Activated CD4-positive, alpha-beta T cell treated with anti-CD3 and anti-CD28 coated beads, Interleukin-2, amount 10 ng/mL, durations not matched to agents 24 days and 14 days (primary cell): ENCODE measurements around the gene SEC61B. TPM values are rescaled to one million over a fixed set of nuclear protein-coding genes. Genes with fewer than 3 reads are reported as not detected.
"Not testable (repeated sequence)": the region's sequence is repeated elsewhere in the genome, so short reads cannot be mapped to it uniquely, and the experiment has no call there.

Experiments
- DNase-seq: peaks from one replicate; pipeline ENCODE4 v3.0.0; 2022
- H3K27ac Mint-ChIP-seq: one replicate; pipeline ENCODE4 v1.8.0; 2022; ENCODE audit warnings: mild to moderate bottlenecking, mixed read lengths
- H3K27me3 Mint-ChIP-seq: one replicate; pipeline ENCODE4 v1.8.0; 2022; ENCODE audit warnings: mixed read lengths
- H3K36me3 Mint-ChIP-seq: one replicate; pipeline ENCODE4 v1.8.0; 2022; ENCODE audit warnings: low read depth, mild to moderate bottlenecking, mixed read lengths
- H3K4me1 Mint-ChIP-seq: one replicate; pipeline ENCODE4 v1.8.0; 2021; ENCODE audit warnings: mixed read lengths
- H3K4me3 Mint-ChIP-seq: one replicate; pipeline ENCODE4 v1.8.0; 2022; ENCODE audit warnings: mild to moderate bottlenecking, moderate library complexity, mixed read lengths
- H3K9me3 Mint-ChIP-seq: one replicate; pipeline ENCODE4 v1.8.0; 2021; ENCODE audit warnings: mixed read lengths
- intact Hi-C: fragments of 100-400 bp; cut with micrococcal nuclease; formaldehyde crosslinking; loops from one replicate; pipeline ENCODE4 v1.15.1; 2023
- total RNA-seq: library from RNA; stranded (reverse); gene quantifications from 2 replicates; pipeline ENCODE4 v1.2.3, GENCODE V29; 2022

SEC61B gene
- total RNA-seq, 1 donor from 2014 or later: 170 TPM

DNA sequence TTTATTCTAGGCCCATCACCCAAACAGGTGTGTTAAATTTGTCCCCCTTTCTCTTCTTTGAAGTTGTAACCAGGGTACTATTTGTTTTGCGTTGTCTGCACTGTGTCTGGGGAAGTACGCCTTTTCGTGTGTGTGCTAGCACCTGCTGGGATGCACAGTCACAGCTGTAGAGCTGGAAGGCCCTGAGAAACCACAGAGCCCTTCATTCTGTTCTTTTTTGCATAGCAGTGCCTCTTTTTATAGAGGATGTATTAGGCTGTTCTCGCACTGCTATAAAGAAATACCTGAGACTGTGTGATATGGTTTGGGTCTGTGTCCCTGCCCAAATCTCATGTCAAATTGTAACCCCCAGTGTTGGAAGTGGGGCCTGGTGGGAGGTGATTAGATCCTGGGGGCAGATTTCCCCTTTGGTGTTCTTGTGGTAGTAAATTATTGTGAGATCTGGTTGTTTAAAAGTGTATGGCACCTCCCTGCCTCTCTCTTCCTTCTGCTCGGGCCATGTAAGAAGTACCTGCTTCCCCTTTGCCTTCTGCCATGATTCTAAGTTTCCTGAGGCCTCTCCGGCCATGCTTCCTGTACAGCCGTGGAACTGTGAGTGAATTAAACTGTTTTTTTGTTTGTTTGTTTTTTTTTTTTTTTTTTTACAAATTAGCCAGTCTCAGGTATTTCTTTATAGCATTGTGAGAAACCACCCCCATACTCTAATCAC is 14.0 kb downstream of the SEC61B start:
- Mint-ChIP-seq H3K27me3 (no peaks in the 10 kb centered on the region), H3K27ac (peak overlapping the region; percentile 75), H3K4me1 (peaks cover 23% of the 10 kb centered on the region), H3K4me3 (peak overlapping the region; percentile 13), H3K9me3 (no peaks in the 10 kb centered on the region), H3K36me3 (peaks cover 42% of the 10 kb centered on the region)
- peak; percentile 72 for DNase-seq
- intact Hi-C loops: loop anchor here (1.0 kb wide), 2 partner anchors 13 to 17 kb away; no protein-coding TSS in a partner anchor

DNA sequence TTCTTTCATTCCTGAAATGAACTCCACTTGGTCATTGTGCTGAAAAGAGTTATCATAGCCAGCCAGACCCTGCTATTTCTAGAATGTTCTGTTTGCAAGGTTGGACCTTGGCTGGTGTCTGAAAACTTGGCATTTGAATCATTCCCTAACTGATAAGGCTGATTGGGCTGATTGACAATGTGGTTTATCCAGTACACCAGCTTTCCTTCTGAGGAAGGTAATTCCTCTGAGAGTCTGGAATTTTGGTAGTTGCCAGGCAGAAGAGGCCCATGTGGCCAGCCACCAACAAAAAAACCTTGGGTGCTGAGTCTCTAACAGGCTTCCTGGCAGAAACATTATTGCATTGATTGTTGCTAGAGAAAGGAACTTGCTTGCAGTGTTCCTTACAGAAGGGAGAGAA is 15.3 kb downstream of the SEC61B start:
- Mint-ChIP-seq H3K36me3 (peaks cover 36% of the 10 kb centered on the region), H3K4me1 (peaks cover 20% of the 10 kb centered on the region), H3K27ac (no peak overlapping the region), H3K9me3 (no peaks in the 10 kb centered on the region), H3K4me3 (no peak overlapping the region), H3K27me3 (no peaks in the 10 kb centered on the region)
- intact Hi-C loops: no loop called here
- no peak for DNase-seq

DNA sequence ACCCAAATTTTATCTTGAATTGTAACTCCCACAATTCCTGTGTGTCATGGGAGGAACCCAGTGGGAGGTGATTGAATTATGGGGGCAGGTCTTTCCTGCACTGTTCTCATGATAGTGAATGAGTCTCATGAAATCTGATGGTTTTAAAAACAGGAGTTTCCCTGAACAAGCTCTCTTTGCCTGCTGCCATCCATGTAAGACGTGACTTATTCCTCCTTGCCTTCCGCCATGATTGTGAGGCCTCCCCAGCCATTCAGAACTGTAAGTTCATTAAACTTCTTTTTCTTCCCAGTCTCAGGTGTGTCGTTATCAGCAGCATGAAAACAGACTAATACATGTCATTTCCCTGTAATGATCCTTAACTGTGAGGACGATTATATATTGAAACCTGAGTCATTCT is 15.8 kb downstream of the SEC61B start:
- Mint-ChIP-seq H3K36me3 (peaks cover 39% of the 10 kb centered on the region), H3K4me1 (peaks cover 20% of the 10 kb centered on the region)
- intact Hi-C loops, H3K27me3 Mint-ChIP-seq, H3K9me3 Mint-ChIP-seq, DNase-seq, H3K27ac Mint-ChIP-seq, H3K4me3 Mint-ChIP-seq: not testable (repeated sequence)

DNA sequence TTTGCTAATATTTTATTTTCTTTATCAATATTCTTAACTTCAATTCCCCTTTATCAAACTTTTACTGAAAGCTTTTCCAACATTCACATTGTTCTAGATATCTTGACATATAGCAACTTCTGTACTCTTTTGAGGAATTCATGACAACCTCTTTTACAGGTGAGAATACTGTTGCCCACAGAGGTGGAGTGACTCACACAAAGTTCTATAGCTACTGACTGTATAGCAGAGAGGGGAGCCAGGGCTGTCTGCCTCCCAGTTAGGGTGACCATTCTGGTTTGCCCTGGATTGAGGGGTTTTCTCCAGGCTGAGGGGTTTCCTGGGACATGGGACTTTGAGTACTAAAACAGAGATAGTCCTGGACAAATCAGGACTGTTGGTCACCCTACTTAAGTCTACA is 16.2 kb downstream of the SEC61B start:
- peaks cover 36% of the 10 kb centered on the region for H3K36me3 Mint-ChIP-seq
- no peak overlapping the region for H3K27ac Mint-ChIP-seq
- intact Hi-C loops: no loop called here
- H3K4me1 Mint-ChIP-seq: peaks cover 20% of the 10 kb centered on the region
- no peaks in the 10 kb centered on the region for H3K27me3 Mint-ChIP-seq
- H3K9me3 Mint-ChIP-seq: no peaks in the 10 kb centered on the region
- DNase-seq: no peak
- no peak overlapping the region for H3K4me3 Mint-ChIP-seq

DNA sequence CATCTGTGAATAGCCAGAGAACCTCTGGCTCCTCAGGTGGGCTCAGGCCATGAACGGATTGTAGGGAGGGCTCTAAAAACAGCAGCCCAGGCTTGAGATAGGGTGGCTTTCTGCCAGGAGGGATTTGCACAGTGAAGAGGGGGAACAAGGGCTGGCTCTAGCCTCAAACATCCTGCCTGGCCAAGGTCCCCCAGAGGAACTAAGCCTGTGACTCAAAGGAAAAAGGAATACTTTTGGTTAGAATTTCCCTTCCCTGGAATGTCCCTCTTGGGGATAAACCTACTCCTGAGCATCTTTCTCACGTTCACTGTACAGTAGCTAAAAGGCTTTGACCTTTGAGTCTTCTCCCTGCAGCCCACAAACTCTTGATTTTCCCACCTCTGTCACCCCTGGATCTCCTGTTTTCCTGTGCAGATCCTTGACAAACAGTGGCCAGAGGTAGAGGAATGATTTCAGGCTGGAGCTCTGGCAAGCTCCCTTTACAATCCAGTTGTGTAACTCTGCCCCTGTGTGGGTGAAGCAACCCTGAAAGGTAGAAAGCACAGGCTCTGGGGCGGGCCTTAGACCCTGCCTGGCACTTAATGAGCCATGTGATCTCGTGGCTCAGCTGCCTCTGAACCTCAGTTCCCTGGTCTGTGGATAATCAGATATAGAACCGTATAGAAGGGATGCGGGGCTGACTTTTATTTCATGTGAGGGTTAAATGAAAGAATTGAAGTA is 17.4 kb downstream of the SEC61B start:
- peaks cover 33% of the 10 kb centered on the region for H3K36me3 Mint-ChIP-seq
- DNase-seq: no peak
- no peaks in the 10 kb centered on the region for H3K9me3 Mint-ChIP-seq
- intact Hi-C loops: no loop called here
- no peaks in the 10 kb centered on the region for H3K27me3 Mint-ChIP-seq
- H3K4me3 Mint-ChIP-seq: no peak overlapping the region
- H3K4me1 Mint-ChIP-seq: peaks cover 22% of the 10 kb centered on the region
- H3K27ac Mint-ChIP-seq: no peak overlapping the region

DNA sequence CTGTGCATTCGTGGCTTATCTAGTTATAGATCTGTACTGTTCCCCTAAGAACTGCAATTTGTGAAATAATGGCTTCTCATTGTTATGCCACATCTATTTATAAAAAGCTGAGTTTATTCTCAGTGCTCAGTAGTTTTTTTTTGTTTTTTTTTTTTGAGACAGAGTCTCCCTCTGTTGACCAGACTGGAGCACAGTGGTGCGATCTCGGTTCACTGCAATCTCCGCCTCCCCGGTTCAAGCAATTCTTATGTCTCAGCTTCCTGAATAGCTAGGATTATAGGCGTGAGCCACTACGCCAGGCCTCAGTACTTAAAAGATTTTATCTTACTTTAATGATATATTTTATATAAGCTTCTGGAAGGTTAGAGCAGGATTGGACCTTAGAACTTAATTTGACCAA is 19.0 kb downstream of the SEC61B start:
- no peaks in the 10 kb centered on the region for H3K9me3 Mint-ChIP-seq
- peaks cover 16% of the 10 kb centered on the region for H3K4me1 Mint-ChIP-seq
- H3K36me3 Mint-ChIP-seq: peaks cover 33% of the 10 kb centered on the region
- intact Hi-C loops: no loop called here
- no peak for DNase-seq
- H3K27ac Mint-ChIP-seq: no peak overlapping the region
- H3K4me3 Mint-ChIP-seq: no peak overlapping the region
- H3K27me3 Mint-ChIP-seq: no peaks in the 10 kb centered on the region

DNA sequence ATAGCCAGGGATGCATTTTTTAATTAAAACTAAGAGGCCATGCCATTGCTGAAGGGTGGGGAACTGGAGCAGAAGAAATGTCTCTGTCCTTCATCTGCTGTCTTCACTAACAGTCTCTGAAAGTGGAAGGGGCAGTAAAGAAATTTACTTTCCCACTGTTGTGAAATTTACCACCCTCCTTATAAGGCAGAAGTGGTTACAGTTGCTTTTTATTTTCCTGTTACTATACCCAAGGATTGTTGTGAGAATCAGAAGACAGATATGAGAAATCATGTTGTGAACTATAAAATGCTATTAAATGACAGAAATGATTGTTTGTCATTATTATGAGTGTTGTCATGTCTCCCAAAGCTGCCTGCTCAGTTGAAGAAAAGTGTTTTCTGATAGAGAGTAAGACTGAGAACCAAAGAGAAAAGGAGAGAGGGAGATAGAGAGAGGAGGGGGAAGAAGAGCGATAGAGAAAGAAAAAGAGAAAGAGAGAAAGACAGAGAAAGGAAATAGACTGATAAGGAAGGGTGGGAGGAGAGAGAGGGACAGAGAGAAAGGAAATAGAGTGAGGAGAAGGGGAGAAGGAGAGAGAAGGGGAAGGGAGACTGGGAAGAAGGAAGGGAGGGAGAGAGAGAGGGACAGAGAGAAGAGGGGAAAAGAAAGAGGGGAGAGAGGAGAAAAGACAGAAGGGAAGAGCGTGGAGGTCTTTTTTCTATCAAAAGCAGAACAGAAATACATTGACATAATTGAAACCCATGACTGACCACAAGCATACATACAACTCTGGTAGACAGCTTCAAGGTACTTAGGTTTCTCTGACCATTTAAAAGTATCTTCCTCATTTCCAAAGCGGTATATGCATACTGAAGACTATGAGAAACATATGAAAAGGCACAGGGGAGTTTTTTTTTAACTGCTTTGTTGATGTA is 22.5 kb downstream of the SEC61B start:
- no peak overlapping the region for H3K4me3 Mint-ChIP-seq
- no peaks in the 10 kb centered on the region for H3K27me3 Mint-ChIP-seq
- no peak for DNase-seq
- peaks cover 18% of the 10 kb centered on the region for H3K4me1 Mint-ChIP-seq
- peak overlapping the region; percentile 14 for H3K27ac Mint-ChIP-seq
- H3K36me3 Mint-ChIP-seq: peaks cover 17% of the 10 kb centered on the region
- intact Hi-C loops: no loop called here
- H3K9me3 Mint-ChIP-seq: peaks cover 4% of the 10 kb centered on the region

DNA sequence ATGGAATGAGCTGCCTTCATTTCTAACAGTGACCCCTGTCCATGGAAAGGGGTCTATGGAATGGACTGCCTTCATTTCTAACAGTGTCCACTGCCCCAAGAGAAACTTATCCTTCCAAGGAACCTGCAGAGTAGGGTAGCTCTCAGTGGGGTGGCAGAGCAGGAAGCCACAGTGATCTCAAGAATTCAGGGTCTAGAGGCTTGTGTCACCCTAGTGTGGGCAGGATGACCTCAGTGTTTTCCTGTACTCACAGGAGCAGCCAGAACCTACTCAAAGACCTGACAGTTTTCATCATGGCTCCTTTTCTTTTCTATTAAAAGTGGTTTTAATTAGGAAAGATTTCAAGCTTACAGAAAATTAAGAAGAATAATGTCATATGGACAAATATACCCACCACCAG is 27.5 kb downstream of the SEC61B start:
- peaks cover 46% of the 10 kb centered on the region for H3K4me1 Mint-ChIP-seq
- DNase-seq: peak; percentile 66
- peak overlapping the region; percentile 56 for H3K27ac Mint-ChIP-seq
- H3K27me3 Mint-ChIP-seq: no peaks in the 10 kb centered on the region
- intact Hi-C loops: loop anchor here (1.0 to 10.0 kb wide), 3 partner anchors 13 to 845 kb away; partner anchors contain the start of genes ERP44 and INVS
- H3K9me3 Mint-ChIP-seq: peaks cover 4% of the 10 kb centered on the region
- peak overlapping the region; percentile 24 for H3K4me3 Mint-ChIP-seq
- H3K36me3 Mint-ChIP-seq: no peaks in the 10 kb centered on the region

DNA sequence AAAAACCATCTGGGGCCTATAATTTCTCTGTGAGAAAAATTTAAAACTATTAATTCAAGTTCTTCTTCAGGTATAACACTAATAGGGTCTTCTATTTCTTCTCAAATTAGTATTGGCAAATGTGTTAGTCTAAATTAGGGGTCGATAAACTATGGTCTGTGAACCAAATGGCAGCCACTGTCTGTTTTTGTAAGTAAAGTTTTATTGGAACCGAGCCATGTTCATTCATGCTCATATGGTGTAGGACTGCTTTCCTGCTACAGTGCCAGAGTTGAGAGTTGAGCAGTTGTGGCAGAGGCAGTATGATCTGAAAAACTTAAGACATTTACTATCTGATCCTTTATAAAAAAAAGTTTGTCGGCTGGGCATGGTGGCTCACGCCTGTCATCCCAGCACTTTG is 29.1 kb downstream of the SEC61B start:
- Mint-ChIP-seq H3K4me1 (peaks cover 56% of the 10 kb centered on the region), H3K9me3 (peaks cover 10% of the 10 kb centered on the region), H3K36me3 (no peaks in the 10 kb centered on the region), H3K27ac (no peak overlapping the region), H3K4me3 (no peak overlapping the region), H3K27me3 (no peaks in the 10 kb centered on the region)
- no peak for DNase-seq
- intact Hi-C loops: loop anchor here (5.0 to 10.0 kb wide), 2 partner anchors 194 to 844 kb away; partner anchors contain the start of genes ERP44 and INVS

DNA sequence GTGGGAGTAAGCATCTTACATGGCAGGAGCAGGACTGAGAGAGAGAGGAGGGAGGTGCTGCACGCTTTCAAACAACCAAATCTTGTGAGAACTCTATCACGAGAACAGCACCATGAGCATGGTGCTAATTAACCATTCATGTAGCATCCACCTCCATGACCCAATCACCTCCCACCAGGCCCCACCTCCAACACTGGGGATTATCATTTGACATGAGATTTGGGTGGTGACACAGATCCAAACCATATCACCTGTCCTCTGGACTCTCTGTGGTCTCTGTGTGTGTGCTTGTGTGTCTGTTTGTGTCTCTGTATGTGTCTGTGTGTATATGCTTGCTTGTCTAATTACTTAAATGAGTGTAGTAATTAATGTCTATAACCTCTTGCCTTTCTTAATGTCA is 31.1 kb downstream of the SEC61B start:
- Mint-ChIP-seq H3K4me1 (peaks cover 52% of the 10 kb centered on the region), H3K36me3 (no peaks in the 10 kb centered on the region), H3K27ac (peak overlapping the region; percentile 97), H3K9me3 (peaks cover 6% of the 10 kb centered on the region), H3K4me3 (peak overlapping the region; percentile 70), H3K27me3 (no peaks in the 10 kb centered on the region)
- intact Hi-C loops: loop anchor here (1.0 to 10.0 kb wide), 5 partner anchors 17 to 842 kb away; partner anchors contain the start of genes ERP44 and INVS
- peak; percentile 65 for DNase-seq

DNA sequence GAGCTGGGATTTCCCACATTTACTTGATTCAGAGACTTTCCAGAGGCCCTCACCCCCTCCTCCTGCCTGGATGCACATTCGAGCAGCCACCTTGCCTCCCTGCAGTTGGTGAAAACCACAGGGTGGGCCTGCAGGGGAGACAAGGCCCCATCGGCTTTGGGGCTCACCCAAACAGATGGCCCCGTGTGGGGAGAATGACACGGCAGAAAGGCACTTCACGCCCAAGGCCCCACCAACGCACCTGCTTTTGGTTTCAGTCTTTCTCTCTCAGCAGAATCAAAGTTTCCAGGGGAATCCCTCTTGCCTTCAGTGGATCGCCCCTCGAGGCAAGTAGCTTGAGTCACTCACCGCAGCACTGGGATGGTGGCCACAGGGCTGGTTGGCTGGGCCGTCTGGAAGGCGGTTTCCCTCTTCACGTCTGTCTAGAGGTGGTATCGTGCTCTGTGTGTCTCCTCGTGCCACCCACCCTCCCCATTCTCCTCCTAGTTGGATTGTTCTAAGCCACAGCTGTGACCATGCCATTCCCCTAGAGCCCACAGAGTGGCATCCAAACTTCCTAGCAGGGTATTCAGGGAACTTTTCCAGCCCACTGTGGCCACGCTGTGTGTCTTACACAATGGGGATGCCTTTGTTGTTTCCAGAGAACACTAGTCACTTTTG is 31.8 kb downstream of the SEC61B start:
- Mint-ChIP-seq H3K27me3 (no peaks in the 10 kb centered on the region), H3K9me3 (peaks cover 6% of the 10 kb centered on the region), H3K36me3 (no peaks in the 10 kb centered on the region), H3K4me3 (peak overlapping the region; percentile 70), H3K4me1 (peaks cover 50% of the 10 kb centered on the region), H3K27ac (peak overlapping the region; percentile 97)
- peak; percentile 93 for DNase-seq
- intact Hi-C loops: loop anchor here (1.0 to 10.0 kb wide), 8 partner anchors 10 to 841 kb away; partner anchors contain the start of genes ERP44, INVS and SEC61B

DNA sequence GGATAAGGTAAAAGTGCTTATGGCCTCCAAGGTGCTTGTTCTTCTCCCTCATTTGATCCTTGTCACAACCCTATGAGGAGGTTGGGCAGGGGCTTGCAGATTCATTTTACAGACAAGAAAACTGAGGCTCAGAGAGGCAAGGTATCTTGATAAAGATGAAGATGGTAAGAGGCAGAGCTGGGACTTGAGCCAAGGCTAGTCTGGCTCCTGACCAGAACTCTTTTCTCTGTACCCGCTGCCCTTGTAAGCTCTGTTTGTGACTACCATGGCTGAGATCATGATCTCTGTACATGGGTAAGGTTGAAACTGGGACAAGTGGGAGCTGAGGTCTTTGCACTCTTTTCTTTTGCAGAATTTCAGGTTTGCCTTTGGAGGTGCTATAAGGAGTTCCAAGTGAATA is 33.6 kb downstream of the SEC61B start:
- Mint-ChIP-seq H3K36me3 (no peaks in the 10 kb centered on the region), H3K27ac (no peak overlapping the region), H3K27me3 (no peaks in the 10 kb centered on the region), H3K4me1 (peaks cover 48% of the 10 kb centered on the region), H3K4me3 (no peak overlapping the region), H3K9me3 (peaks cover 6% of the 10 kb centered on the region)
- DNase-seq: no peak
- intact Hi-C loops: loop anchor here (10.0 kb wide), 1 partner anchor 839 kb away; the partner anchor contains the start of genes ERP44 and INVS
